ENCODE data around the gene MGARP. TPM values are rescaled to one million over a fixed set of nuclear protein-coding genes. Genes with fewer than 3 reads are reported as not detected.
"Not testable (repeated sequence)": the region's sequence is repeated elsewhere in the genome, so short reads cannot be mapped to it uniquely, and the experiment has no call there.

Gene MGARP
- not detected in 2 replicates for total RNA-seq

DNA sequence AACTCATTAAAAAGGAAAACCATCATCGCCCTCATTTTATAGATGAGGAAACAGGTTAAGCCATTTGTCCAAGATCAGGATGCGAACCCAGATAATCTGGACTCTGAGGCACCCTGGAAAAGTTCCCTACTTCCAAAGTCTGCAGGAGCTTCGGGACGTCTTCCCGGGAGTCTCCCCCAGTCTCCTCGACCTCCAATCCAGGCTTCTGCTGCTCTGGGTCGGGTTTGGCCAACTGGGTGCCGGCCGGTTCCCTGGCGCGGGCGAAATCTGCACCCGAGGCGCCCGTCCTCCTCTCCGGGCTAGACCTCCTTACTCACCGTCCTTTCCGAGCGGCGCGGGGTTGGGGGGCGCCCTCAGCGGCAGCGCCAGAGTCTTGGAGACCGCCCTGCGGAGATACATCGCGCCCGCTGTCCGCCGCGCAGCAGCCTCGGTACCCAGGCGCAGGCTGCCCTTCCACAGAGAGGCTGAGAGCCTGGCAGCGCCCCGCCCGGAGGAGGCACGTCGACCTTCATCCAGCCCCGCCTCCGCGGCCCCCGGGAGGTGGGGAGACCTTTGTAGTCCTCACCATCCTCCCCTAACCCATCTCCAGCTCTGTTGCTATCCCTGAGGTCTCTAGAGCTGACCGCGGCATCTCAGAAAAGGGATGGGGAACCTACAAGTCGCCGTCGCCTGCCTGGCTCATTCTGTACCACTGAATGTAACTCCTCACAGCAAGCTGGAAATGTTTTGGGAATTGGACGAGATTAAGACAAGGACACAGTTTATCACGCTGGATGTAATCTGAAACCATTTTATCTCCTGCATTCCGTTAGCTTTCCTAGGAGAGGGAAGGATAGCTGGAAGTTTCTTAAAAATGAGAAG is at the start of gene MGARP:
MGARP (minus strand) TSS at position 466 of the 861 bp plus-strand sequence; CDS start at position 399, 67 bp downstream.
- Mint-ChIP-seq H3K9me3 (peaks cover 16% of the 10 kb centered on the region), H3K27me3 (ENCODE audit: low read depth) (peaks cover 67% of the 10 kb centered on the region), H3K27ac (no peak within 1 kb of the TSS), H3K36me3 (ENCODE audit: low read depth) (peaks cover 16% of the 10 kb centered on the region), H3K4me1 (ENCODE audit: low read depth) (peaks cover 14% of the 10 kb centered on the region), H3K4me3 (ENCODE audit: low read depth) (peak within 1 kb of the TSS; percentile 72)
- intact Hi-C loops (cut with micrococcal nuclease), result loop anchor here (2.0 kb wide), 2 partner anchors 13 to 15 kb away; no protein-coding TSS in a partner anchor
- no peak for DNase-seq (ENCODE audit: low spot score)

DNA sequence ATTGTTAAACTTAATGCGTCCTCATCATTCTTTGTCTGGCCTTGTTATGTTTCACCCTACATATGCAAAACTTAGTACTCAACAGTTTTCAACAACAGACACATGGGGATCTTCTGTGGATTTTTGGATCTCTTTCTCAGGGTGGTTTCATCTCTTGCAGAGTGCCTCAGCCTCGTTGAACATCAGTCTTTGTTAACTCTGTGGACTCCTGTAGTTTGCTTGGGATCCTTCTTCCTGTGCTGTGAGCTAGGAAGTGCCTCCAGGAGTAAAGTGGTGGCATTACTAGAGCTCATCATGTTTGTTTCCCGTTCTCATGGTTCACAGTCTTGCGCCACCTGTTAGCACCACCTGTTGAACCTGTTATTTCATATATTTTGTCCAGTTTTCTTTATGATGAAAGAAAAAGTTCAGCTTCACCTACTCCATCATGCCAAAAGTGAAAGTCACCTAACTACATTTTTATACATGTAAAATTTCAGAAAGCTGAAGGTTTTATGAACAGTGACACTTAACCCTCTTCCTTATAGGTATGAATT is 49.7 kb upstream of the MGARP start:
- H3K27me3 Mint-ChIP-seq (ENCODE audit: low read depth), result no peaks in the 10 kb centered on the region
- H3K4me3 Mint-ChIP-seq (ENCODE audit: low read depth), result no peak overlapping the region
- no peak for DNase-seq (ENCODE audit: low spot score)
- intact Hi-C loops (cut with micrococcal nuclease), result loop anchor here (5.0 kb wide), 1 partner anchor 32 kb away; no protein-coding TSS in a partner anchor
- H3K9me3 Mint-ChIP-seq, result peaks cover 6% of the 10 kb centered on the region
- peaks cover 32% of the 10 kb centered on the region for H3K4me1 Mint-ChIP-seq (ENCODE audit: low read depth)
- peaks cover 49% of the 10 kb centered on the region for H3K36me3 Mint-ChIP-seq (ENCODE audit: low read depth)
- H3K27ac Mint-ChIP-seq, result no peak overlapping the region

DNA sequence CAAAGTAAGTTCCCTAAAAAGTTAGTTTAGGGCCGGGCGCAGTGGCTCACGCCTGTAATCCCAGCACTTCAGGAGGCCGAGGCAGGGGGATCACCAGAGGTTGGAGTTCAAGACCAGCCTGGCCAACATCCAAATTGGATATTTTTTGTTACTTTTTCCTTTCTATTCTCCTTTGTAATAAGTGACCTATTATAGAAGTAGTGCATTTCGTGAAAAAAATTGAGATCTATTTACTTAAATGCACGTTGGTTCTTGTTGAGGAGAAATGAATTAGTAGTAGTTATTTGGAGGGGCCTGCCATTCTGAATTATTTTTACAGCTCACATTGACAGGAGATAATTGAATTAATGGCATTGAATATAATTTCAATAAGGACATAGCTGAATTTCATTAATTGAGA is 44.6 kb upstream of the MGARP start:
- peaks cover 56% of the 10 kb centered on the region for H3K36me3 Mint-ChIP-seq (ENCODE audit: low read depth)
- H3K4me3 Mint-ChIP-seq (ENCODE audit: low read depth), result no peak overlapping the region
- intact Hi-C loops (cut with micrococcal nuclease), result no loop called here
- no peak overlapping the region for H3K27ac Mint-ChIP-seq
- peaks cover 31% of the 10 kb centered on the region for H3K4me1 Mint-ChIP-seq (ENCODE audit: low read depth)
- no peak for DNase-seq (ENCODE audit: low spot score)
- H3K9me3 Mint-ChIP-seq, result peaks cover 18% of the 10 kb centered on the region
- H3K27me3 Mint-ChIP-seq (ENCODE audit: low read depth), result no peaks in the 10 kb centered on the region

GRCh38 chr4:139322541-139322940 is 42.5 kb upstream of the MGARP start:
- Mint-ChIP-seq H3K9me3 (peaks cover 12% of the 10 kb centered on the region), H3K4me1 (ENCODE audit: low read depth) (peaks cover 28% of the 10 kb centered on the region), H3K36me3 (ENCODE audit: low read depth) (peaks cover 45% of the 10 kb centered on the region)
- H3K27me3 Mint-ChIP-seq (ENCODE audit: low read depth); H3K4me3 Mint-ChIP-seq (ENCODE audit: low read depth); DNase-seq (ENCODE audit: low spot score); intact Hi-C loops (cut with micrococcal nuclease); H3K27ac Mint-ChIP-seq: not testable (repeated sequence)

GRCh38 chr4:139322070-139322469 is 42.0 kb upstream of the MGARP start:
- intact Hi-C loops (cut with micrococcal nuclease); H3K4me3 Mint-ChIP-seq (ENCODE audit: low read depth); DNase-seq (ENCODE audit: low spot score); H3K27me3 Mint-ChIP-seq (ENCODE audit: low read depth); H3K27ac Mint-ChIP-seq: not testable (repeated sequence)
- Mint-ChIP-seq H3K4me1 (ENCODE audit: low read depth) (peaks cover 30% of the 10 kb centered on the region), H3K9me3 (peaks cover 13% of the 10 kb centered on the region), H3K36me3 (ENCODE audit: low read depth) (peaks cover 46% of the 10 kb centered on the region)

DNA sequence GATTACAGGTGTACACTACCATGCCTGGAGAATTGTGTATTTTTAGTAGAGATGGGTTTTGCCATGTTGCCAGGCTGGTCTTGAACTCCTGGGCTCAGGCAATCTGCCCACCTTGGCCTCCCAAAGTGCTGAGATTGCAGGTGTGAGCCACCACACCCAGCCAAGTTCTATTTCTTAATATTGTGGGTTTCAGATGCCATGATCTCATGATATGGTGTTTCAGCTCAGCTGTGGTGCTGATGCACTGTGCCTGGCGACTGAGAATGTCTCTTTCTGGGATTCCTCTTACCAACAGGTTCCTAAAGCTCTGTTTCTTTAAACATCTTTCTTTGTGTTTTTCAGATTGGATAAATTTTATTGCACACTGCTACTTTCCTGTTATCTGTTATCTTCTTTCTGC is 39.5 kb upstream of the MGARP start:
- peaks cover 39% of the 10 kb centered on the region for H3K4me1 Mint-ChIP-seq (ENCODE audit: low read depth)
- no peaks in the 10 kb centered on the region for H3K27me3 Mint-ChIP-seq (ENCODE audit: low read depth)
- intact Hi-C loops (cut with micrococcal nuclease), result no loop called here
- no peak overlapping the region for H3K27ac Mint-ChIP-seq
- no peak overlapping the region for H3K4me3 Mint-ChIP-seq (ENCODE audit: low read depth)
- DNase-seq (ENCODE audit: low spot score), result no peak
- peaks cover 16% of the 10 kb centered on the region for H3K9me3 Mint-ChIP-seq
- H3K36me3 Mint-ChIP-seq (ENCODE audit: low read depth), result peaks cover 53% of the 10 kb centered on the region

- Mint-ChIP-seq H3K36me3 (ENCODE audit: low read depth) (peaks cover 60% of the 10 kb centered on the region), H3K4me3 (ENCODE audit: low read depth) (no peak overlapping the region), H3K27ac (no peak overlapping the region), H3K4me1 (ENCODE audit: low read depth) (peaks cover 45% of the 10 kb centered on the region), H3K9me3 (peaks cover 16% of the 10 kb centered on the region), H3K27me3 (ENCODE audit: low read depth) (no peaks in the 10 kb centered on the region)
- intact Hi-C loops (cut with micrococcal nuclease), result no loop called here
- no peak for DNase-seq (ENCODE audit: low spot score)
These were observed 37.6 kb upstream of the MGARP start for GRCh38 chr4:139317635-139318034.

DNA sequence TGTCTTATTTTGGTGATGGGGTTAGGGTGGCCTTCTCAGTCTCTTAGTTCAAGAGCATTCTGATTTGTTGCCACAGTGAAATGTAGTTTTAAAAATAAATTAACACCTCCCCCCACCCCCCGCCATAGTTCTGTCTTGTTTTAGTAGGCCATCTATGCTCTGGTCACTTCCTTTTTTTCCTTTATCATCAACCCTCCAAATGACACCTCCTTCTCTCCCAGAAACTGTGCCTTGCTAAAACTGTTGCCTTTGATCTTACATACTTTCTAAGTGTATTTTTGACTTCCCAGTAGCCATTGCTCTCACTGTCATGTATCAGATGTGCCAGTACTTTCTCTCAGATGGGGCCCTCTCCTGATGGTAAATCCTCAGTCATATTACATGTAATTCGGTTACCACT is 36.7 kb upstream of the MGARP start:
- Mint-ChIP-seq H3K27ac (peak overlapping the region; percentile 48), H3K4me1 (ENCODE audit: low read depth) (peaks cover 46% of the 10 kb centered on the region), H3K4me3 (ENCODE audit: low read depth) (no peak overlapping the region), H3K27me3 (ENCODE audit: low read depth) (no peaks in the 10 kb centered on the region), H3K9me3 (peaks cover 10% of the 10 kb centered on the region), H3K36me3 (ENCODE audit: low read depth) (peaks cover 53% of the 10 kb centered on the region)
- intact Hi-C loops (cut with micrococcal nuclease), result no loop called here
- DNase-seq (ENCODE audit: low spot score), result no peak

DNA sequence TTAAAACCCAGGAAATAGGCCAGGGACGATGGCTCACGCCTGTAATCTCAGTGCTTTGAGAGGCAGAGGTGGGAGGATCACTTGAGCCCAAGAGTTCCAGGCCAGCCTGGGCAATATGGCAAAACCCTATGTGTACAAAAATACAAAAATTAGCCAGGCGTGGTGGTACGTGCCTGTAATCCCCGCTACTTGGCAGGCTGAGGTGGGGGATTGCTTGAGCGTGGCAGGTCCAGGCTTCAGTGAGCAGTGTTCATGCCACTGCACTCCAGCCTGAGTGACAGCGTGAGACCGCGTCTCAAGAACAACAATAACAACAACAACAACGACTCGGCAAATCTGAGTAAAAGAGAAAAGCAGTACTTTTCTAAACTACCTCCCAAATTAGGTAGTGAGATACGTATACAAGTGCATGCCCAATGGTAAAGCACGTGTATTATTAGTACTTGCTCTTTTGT is 35.2 kb upstream of the MGARP start:
- DNase-seq (ENCODE audit: low spot score), result no peak
- Mint-ChIP-seq H3K4me1 (ENCODE audit: low read depth) (peaks cover 50% of the 10 kb centered on the region), H3K36me3 (ENCODE audit: low read depth) (peaks cover 45% of the 10 kb centered on the region), H3K27me3 (ENCODE audit: low read depth) (no peaks in the 10 kb centered on the region), H3K4me3 (ENCODE audit: low read depth) (no peak overlapping the region), H3K9me3 (peaks cover 4% of the 10 kb centered on the region), H3K27ac (no peak overlapping the region)
- intact Hi-C loops (cut with micrococcal nuclease), result no loop called here

GRCh38 chr4:139314047-139314800 is 34.2 kb upstream of the MGARP start:
- no peak for DNase-seq (ENCODE audit: low spot score)
- Mint-ChIP-seq H3K4me3 (ENCODE audit: low read depth) (no peak overlapping the region), H3K27ac (no peak overlapping the region), H3K36me3 (ENCODE audit: low read depth) (peaks cover 34% of the 10 kb centered on the region), H3K4me1 (ENCODE audit: low read depth) (peaks cover 43% of the 10 kb centered on the region), H3K9me3 (peaks cover 4% of the 10 kb centered on the region), H3K27me3 (ENCODE audit: low read depth) (no peaks in the 10 kb centered on the region)
- intact Hi-C loops (cut with micrococcal nuclease), result no loop called here

DNA sequence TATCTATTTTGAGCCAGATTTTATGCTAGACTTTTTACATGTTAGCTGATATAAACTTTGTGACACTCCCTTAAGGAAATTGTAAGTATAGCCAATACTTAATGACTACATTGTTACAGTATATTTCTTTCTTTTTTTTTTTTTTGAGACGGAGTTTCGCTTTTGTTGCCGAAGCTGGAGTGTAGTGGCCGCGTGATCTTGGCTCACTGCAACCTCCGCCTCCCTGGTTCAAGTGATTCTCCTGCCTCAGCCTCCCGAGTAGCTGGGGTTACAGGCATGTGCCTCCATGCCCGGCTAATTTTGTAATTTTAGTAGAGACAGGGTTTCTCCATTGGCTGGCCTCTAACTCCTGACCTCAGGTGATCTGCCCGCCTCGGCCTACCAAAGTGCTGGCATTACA is 33.4 kb upstream of the MGARP start:
- Mint-ChIP-seq H3K4me1 (ENCODE audit: low read depth) (peaks cover 43% of the 10 kb centered on the region), H3K27ac (peak overlapping the region; percentile 21), H3K36me3 (ENCODE audit: low read depth) (peaks cover 34% of the 10 kb centered on the region)
- intact Hi-C loops (cut with micrococcal nuclease); H3K27me3 Mint-ChIP-seq (ENCODE audit: low read depth); H3K4me3 Mint-ChIP-seq (ENCODE audit: low read depth); H3K9me3 Mint-ChIP-seq; DNase-seq (ENCODE audit: low spot score): not testable (repeated sequence)

DNA sequence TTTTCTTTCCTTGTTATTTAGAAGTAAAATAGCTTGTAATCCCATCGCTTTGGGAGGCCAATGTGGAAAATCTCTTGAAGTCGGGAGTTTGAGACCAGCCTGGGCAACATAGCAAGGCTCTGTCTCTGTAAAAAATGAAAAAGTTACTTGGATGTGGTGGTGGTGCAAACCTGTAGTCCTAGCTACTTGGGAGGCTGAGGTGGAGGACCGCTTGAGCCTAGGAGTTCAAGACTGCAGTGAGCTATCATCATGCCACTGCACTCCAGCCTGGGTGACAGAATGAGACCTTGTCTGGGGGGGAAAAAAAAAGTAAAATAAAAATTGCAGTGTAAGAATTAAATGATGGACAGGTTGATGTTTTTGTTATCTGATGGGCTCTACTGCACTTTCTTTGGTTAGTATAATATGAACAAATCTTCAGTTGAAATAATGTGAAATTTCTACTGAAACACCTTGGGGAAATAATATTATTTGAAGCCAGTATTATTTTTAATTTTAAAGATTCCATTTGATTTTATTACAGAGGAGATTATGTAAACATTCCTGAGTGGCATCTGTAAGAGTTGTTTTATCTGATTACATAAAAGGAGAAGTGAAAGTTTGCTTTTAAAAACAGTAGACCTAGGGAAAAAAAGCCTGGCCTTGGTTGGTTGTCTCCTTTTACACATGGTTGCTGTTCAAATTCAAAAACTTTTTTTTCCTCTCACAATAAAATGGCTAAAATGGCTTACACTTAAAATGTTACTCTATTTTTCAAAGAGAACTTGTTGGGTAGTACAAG is 32.7 kb upstream of the MGARP start:
- Mint-ChIP-seq H3K27ac (no peak overlapping the region), H3K4me1 (ENCODE audit: low read depth) (peaks cover 43% of the 10 kb centered on the region), H3K9me3 (peaks cover 4% of the 10 kb centered on the region), H3K27me3 (ENCODE audit: low read depth) (no peaks in the 10 kb centered on the region), H3K36me3 (ENCODE audit: low read depth) (peaks cover 36% of the 10 kb centered on the region), H3K4me3 (ENCODE audit: low read depth) (no peak overlapping the region)
- DNase-seq (ENCODE audit: low spot score), result no peak
- intact Hi-C loops (cut with micrococcal nuclease), result no loop called here
